ENCODE results near the gene PGD.
"Not testable (repeated sequence)": the region's sequence is repeated elsewhere in the genome, so short reads cannot be mapped to it uniquely, and the experiment has no call there.

The PGD gene

GRCh38 chr1:10419351-10419750 is 20.5 kb downstream of the PGD start:
- no peak overlapping the region for H3K27ac ChIP-seq
- TF ChIP-seq ZFX (IDR thresholded peaks at IDR 0.05) (no peak), CTCF (conservative IDR thresholded peaks at IDR 0.05) (no peak)

GRCh38 chr1:10421637-10422036 is 22.8 kb downstream of the PGD start:
- H3K27ac ChIP-seq = no peak overlapping the region
- TF ChIP-seq ZFX (IDR thresholded peaks at IDR 0.05) = no peak
- no peak for TF ChIP-seq CTCF (conservative IDR thresholded peaks at IDR 0.05)

- TF ChIP-seq ZFX (IDR thresholded peaks at IDR 0.05) = no peak
- no peak for TF ChIP-seq CTCF (conservative IDR thresholded peaks at IDR 0.05)
- H3K27ac ChIP-seq = no peak overlapping the region
Observed at GRCh38 chr1:10424034-10424433, 25.2 kb downstream of the PGD start.

GRCh38 chr1:10424651-10425050 is 25.8 kb downstream of the PGD start:
- no peak overlapping the region for H3K27ac ChIP-seq
- no peak for TF ChIP-seq CTCF (conservative IDR thresholded peaks at IDR 0.05)
- TF ChIP-seq ZFX (IDR thresholded peaks at IDR 0.05) = no peak

GRCh38 chr1:10425826-10426534 is 27.1 kb downstream of the PGD start:
- H3K27ac ChIP-seq = not testable (repeated sequence)

- not testable (repeated sequence) for H3K27ac ChIP-seq
Observed at GRCh38 chr1:10426535-10426848, 27.6 kb downstream of the PGD start.

- TF ChIP-seq ZFX (IDR thresholded peaks at IDR 0.05) (no peak), CTCF (conservative IDR thresholded peaks at IDR 0.05) (no peak)
- H3K27ac ChIP-seq = no peak overlapping the region
Observed at GRCh38 chr1:10428984-10429383, 30.1 kb downstream of the PGD start.

- H3K27ac ChIP-seq = peak overlapping the region; percentile 84
- TF ChIP-seq CTCF (conservative IDR thresholded peaks at IDR 0.05) = no peak
- no peak for TF ChIP-seq ZFX (IDR thresholded peaks at IDR 0.05)
Observed at GRCh38 chr1:10429868-10430215, 31.0 kb downstream of the PGD start.

Data from C4-2B (cell line).